Measurements from ENCODE around the gene ATP11A.
A peak's percentile ranks its signal among the peaks of the same experiment; 100 is the strongest.

The ATP11A gene

GRCh38 chr13:112855859-112856258, 166.0 kb downstream of the ATP11A start:
- no peaks in the 10 kb centered on the region for H3K79me2 ChIP-seq (ENCODE audit: low read length)
- no peak overlapping the region for H3K4me2 ChIP-seq (ENCODE audit: low read length)
- H3K27ac ChIP-seq (ENCODE audit: low read length), result no peak overlapping the region
- no peak for TF ChIP-seq CTCF (IDR thresholded peaks at IDR 0.05; ENCODE audit: low read depth, low read length)
- TF ChIP-seq EZH2phosphoT487 (IDR thresholded peaks at IDR 0.05; ENCODE audit: low read depth), result no peak
- H3K36me3 ChIP-seq (replicated peaks; ENCODE audit: low read depth, low read length), result peaks cover 74% of the 10 kb centered on the region
- H3K27me3 ChIP-seq (ENCODE audit: low read depth, low read length), result no peaks in the 10 kb centered on the region
- H3K9ac ChIP-seq (ENCODE audit: low read length), result no peak overlapping the region
- H3K4me3 ChIP-seq (ENCODE audit: low read length), result no peak overlapping the region
- no peaks in the 10 kb centered on the region for H4K20me1 ChIP-seq (ENCODE audit: insufficient read depth, low read length)
- peaks cover 54% of the 10 kb centered on the region for H3K4me1 ChIP-seq (ENCODE audit: low read length)
- no peak overlapping the region for H2AFZ ChIP-seq (ENCODE audit: low read depth, low read length)
- H3K9me3 ChIP-seq (ENCODE audit: insufficient read depth, low read length), result no peaks in the 10 kb centered on the region

GRCh38 chr13:112857914-112858490, 168.2 kb downstream of the ATP11A start:
- H3K9ac ChIP-seq (ENCODE audit: low read length), result no peak overlapping the region
- H3K9me3 ChIP-seq (ENCODE audit: insufficient read depth, low read length), result no peaks in the 10 kb centered on the region
- H2AFZ ChIP-seq (ENCODE audit: low read depth, low read length), result no peak overlapping the region
- TF ChIP-seq EZH2phosphoT487 (IDR thresholded peaks at IDR 0.05; ENCODE audit: low read depth) (no peak), CTCF (IDR thresholded peaks at IDR 0.05; ENCODE audit: low read depth, low read length) (no peak)
- H3K4me1 ChIP-seq (ENCODE audit: low read length), result peaks cover 54% of the 10 kb centered on the region
- H3K36me3 ChIP-seq (replicated peaks; ENCODE audit: low read depth, low read length), result peaks cover 75% of the 10 kb centered on the region
- no peaks in the 10 kb centered on the region for H3K27me3 ChIP-seq (ENCODE audit: low read depth, low read length)
- no peaks in the 10 kb centered on the region for H3K79me2 ChIP-seq (ENCODE audit: low read length)
- H4K20me1 ChIP-seq (ENCODE audit: insufficient read depth, low read length), result no peaks in the 10 kb centered on the region
- H3K4me2 ChIP-seq (ENCODE audit: low read length), result peak overlapping the region; percentile 27; the same call in 1 of the 2 replicates
- H3K27ac ChIP-seq (ENCODE audit: low read length), result no peak overlapping the region
- H3K4me3 ChIP-seq (ENCODE audit: low read length), result no peak overlapping the region

DNA sequence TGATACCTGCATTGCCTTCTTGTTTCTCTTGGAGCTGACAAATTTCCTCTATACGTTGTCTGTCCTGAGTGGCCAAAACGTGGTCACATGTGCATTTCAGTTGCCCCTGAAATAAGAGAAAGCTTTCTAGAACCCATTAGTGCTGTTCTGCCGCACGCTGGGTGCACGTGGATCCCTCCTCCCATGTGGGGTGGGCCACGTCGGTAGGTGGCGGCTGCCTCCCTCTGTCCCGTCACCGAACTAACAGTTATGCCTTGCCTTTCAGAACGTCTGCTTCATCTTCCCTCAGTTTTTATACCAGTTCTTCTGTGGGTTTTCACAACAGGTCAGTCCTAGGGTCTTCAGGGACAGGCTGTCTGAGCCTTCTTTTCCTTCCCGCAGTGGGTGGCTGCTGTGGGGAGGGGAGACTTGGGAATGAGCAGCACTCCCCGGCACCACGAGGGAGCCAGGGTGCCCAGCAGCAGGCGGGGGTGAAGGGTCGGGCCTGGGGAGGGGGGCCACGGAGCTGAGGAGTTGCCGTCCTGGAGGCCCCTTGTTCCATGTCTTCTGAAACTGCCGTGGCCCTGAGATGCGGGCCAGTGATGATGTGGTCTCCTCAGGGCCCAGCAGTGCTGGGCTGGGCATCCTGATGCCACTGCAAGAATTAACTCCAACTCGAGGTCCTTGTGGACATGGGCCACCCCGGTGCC, 169.4 kb downstream of the ATP11A start:
- Histone ChIP-seq H4K20me1 (ENCODE audit: insufficient read depth, low read length) (no peaks in the 10 kb centered on the region), H3K4me3 (ENCODE audit: low read length) (peak overlapping the region; percentile 22; the same call in 1 of the 2 replicates), H2AFZ (ENCODE audit: low read depth, low read length) (no peak overlapping the region), H3K79me2 (ENCODE audit: low read length) (no peaks in the 10 kb centered on the region), H3K9me3 (ENCODE audit: insufficient read depth, low read length) (no peaks in the 10 kb centered on the region), H3K36me3 (replicated peaks; ENCODE audit: low read depth, low read length) (peaks cover 66% of the 10 kb centered on the region), H3K4me1 (ENCODE audit: low read length) (peaks cover 42% of the 10 kb centered on the region), H3K9ac (ENCODE audit: low read length) (peak overlapping the region; percentile 26; the same call in 1 of the 2 replicates), H3K27ac (ENCODE audit: low read length) (peak overlapping the region; percentile 51), H3K4me2 (ENCODE audit: low read length) (peak overlapping the region; percentile 57), H3K27me3 (ENCODE audit: low read depth, low read length) (no peaks in the 10 kb centered on the region)
- TF ChIP-seq CTCF (IDR thresholded peaks at IDR 0.05; ENCODE audit: low read depth, low read length) (peak; percentile 50), EZH2phosphoT487 (IDR thresholded peaks at IDR 0.05; ENCODE audit: low read depth) (no peak)

DNA sequence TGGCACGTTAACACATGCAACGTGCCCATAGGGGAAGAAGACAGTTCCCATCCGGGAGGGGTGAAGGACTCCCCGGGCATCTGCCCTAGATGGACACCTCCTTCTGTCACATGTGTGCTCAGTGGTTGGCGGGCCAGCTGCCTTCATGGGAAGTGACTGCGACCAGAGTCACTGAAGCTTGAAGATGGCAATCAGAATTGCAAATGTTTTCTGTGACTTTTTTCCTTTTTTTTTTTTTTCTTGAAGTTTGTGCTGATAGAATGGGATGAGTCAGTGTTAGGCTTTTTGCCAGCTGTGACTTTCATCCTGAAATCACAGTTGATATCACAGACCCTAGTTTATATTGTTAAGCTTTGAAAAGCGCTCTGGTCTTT, 170.0 kb downstream of the ATP11A start:
- peaks cover 41% of the 10 kb centered on the region for H3K4me1 ChIP-seq (ENCODE audit: low read length)
- no peaks in the 10 kb centered on the region for H4K20me1 ChIP-seq (ENCODE audit: insufficient read depth, low read length)
- peak overlapping the region; percentile 26; the same call in 1 of the 2 replicates for H3K9ac ChIP-seq (ENCODE audit: low read length)
- peaks cover 61% of the 10 kb centered on the region for H3K36me3 ChIP-seq (replicated peaks; ENCODE audit: low read depth, low read length)
- no peak for TF ChIP-seq EZH2phosphoT487 (IDR thresholded peaks at IDR 0.05; ENCODE audit: low read depth)
- no peak for TF ChIP-seq CTCF (IDR thresholded peaks at IDR 0.05; ENCODE audit: low read depth, low read length)
- H2AFZ ChIP-seq (ENCODE audit: low read depth, low read length), result no peak overlapping the region
- peak overlapping the region; percentile 51 for H3K27ac ChIP-seq (ENCODE audit: low read length)
- no peaks in the 10 kb centered on the region for H3K27me3 ChIP-seq (ENCODE audit: low read depth, low read length)
- H3K4me3 ChIP-seq (ENCODE audit: low read length), result peak overlapping the region; percentile 22; the same call in 1 of the 2 replicates
- H3K79me2 ChIP-seq (ENCODE audit: low read length), result no peaks in the 10 kb centered on the region
- H3K9me3 ChIP-seq (ENCODE audit: insufficient read depth, low read length), result no peaks in the 10 kb centered on the region
- H3K4me2 ChIP-seq (ENCODE audit: low read length), result peak overlapping the region; percentile 57
